Stimulated activated CD4-positive, alpha-beta T cell treated with anti-CD3 and anti-CD28 coated beads, Interleukin-12 subunit alpha, Interleukin-12 subunit beta, amount 100 ng/mL, for 48 hours (primary cell): ENCODE measurements around the gene HDAC9.
"Not testable (repeated sequence)": the region's sequence is repeated elsewhere in the genome, so short reads cannot be mapped to it uniquely, and the experiment has no call there.

Experiments
- DNase-seq, 3 donors: peaks; one replicate each; pipeline ENCODE4 v3.0.0-alpha.2; 2020; ENCODE audit warnings: low read depth in 2 of 3, low spot score in 1 of 3

The HDAC9 gene

GRCh38 chr7:18702071-18702829, 206.7 kb downstream of the HDAC9 start:
- DNase-seq = no peak

GRCh38 chr7:18703685-18704084, 208.1 kb downstream of the HDAC9 start:
- DNase-seq = no peak

- DNase-seq = no peak
Measured at GRCh38 chr7:18706670-18707069, 211.1 kb downstream of the HDAC9 start.

GRCh38 chr7:18708204-18708603, 212.7 kb downstream of the HDAC9 start:
- DNase-seq = no peak

GRCh38 chr7:18715988-18716387, 220.4 kb downstream of the HDAC9 start:
- no peak for DNase-seq

GRCh38 chr7:18721429-18721828, 225.9 kb downstream of the HDAC9 start:
- no peak for DNase-seq

- DNase-seq = no peak
Measured at GRCh38 chr7:18724318-18724717, 228.8 kb downstream of the HDAC9 start.

- no peak for DNase-seq
Measured at GRCh38 chr7:18727115-18727870, 231.7 kb downstream of the HDAC9 start.

- DNase-seq = not testable (repeated sequence)
Measured at GRCh38 chr7:18736012-18736411, 240.5 kb downstream of the HDAC9 start.

GRCh38 chr7:18740579-18740988, 245.0 kb downstream of the HDAC9 start:
- DNase-seq = no peak

GRCh38 chr7:18753972-18754610, 258.5 kb downstream of the HDAC9 start:
- no peak for DNase-seq

GRCh38 chr7:18754766-18755165, 259.2 kb downstream of the HDAC9 start:
- DNase-seq = no peak

GRCh38 chr7:18755793-18756192, 260.2 kb downstream of the HDAC9 start:
- DNase-seq = no peak

- no peak for DNase-seq
Measured at GRCh38 chr7:18756378-18757050, 261.0 kb downstream of the HDAC9 start.

- DNase-seq = no peak
Measured at GRCh38 chr7:18760046-18760445, 264.5 kb downstream of the HDAC9 start.

GRCh38 chr7:18760631-18761445, 265.3 kb downstream of the HDAC9 start:
- no peak for DNase-seq

GRCh38 chr7:18762189-18762588, 266.6 kb downstream of the HDAC9 start:
- DNase-seq = no peak

GRCh38 chr7:18768256-18768655, 272.7 kb downstream of the HDAC9 start:
- no peak for DNase-seq

GRCh38 chr7:18770154-18770811, 274.7 kb downstream of the HDAC9 start:
- no peak for DNase-seq

- DNase-seq = no peak
Measured at GRCh38 chr7:18770822-18771221, 275.3 kb downstream of the HDAC9 start.
